WI38 (cell line): ENCODE data around the gene LRRC70.
"Not testable (repeated sequence)": the region's sequence is repeated elsewhere in the genome, so short reads cannot be mapped to it uniquely, and the experiment has no call there.

Experiments
- H3K4me3 ChIP-seq: 2 replicates; pipeline ENCODE4 v1.5.1; 2011; ENCODE audit warnings: low read depth, mild to moderate bottlenecking, control low read depth, low read length
- TF ChIP-seq, protein P1 (sequence below): IDR thresholded peaks from 2 replicates; pipeline ENCODE4 v1.5.1; 2012; ENCODE audit warnings: low read depth, mild to moderate bottlenecking, control low read depth, low read length

The LRRC70 gene

DNA sequence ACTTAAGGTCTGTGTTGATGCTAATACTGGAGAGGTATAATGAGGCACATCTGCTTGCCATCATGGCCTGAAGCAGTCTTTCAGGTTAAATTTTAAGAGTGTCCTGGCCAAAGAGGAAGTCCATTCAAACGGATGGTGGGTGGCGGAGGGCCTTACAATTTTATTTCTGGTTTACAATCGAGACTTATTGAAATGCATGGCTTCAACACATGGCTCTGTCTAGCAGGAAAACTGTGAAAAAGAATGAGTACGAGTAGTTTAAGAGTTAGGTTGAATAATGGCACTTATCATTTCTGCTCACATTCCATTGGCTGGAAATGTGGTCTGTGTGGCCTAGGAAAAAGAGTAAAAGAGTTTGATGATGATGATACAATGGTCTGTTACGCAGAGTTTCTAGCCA is 42.1 kb downstream of the LRRC70 start:
- H3K4me3 ChIP-seq: no peak overlapping the region
- TF ChIP-seq, protein P1, sequence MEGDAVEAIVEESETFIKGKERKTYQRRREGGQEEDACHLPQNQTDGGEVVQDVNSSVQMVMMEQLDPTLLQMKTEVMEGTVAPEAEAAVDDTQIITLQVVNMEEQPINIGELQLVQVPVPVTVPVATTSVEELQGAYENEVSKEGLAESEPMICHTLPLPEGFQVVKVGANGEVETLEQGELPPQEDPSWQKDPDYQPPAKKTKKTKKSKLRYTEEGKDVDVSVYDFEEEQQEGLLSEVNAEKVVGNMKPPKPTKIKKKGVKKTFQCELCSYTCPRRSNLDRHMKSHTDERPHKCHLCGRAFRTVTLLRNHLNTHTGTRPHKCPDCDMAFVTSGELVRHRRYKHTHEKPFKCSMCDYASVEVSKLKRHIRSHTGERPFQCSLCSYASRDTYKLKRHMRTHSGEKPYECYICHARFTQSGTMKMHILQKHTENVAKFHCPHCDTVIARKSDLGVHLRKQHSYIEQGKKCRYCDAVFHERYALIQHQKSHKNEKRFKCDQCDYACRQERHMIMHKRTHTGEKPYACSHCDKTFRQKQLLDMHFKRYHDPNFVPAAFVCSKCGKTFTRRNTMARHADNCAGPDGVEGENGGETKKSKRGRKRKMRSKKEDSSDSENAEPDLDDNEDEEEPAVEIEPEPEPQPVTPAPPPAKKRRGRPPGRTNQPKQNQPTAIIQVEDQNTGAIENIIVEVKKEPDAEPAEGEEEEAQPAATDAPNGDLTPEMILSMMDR: no peak

- no peak overlapping the region for H3K4me3 ChIP-seq
- TF ChIP-seq, protein P1: no peak
Observed at GRCh38 chr5:62621280-62621679, 42.7 kb downstream of the LRRC70 start.

- TF ChIP-seq, protein P1: no peak
- H3K4me3 ChIP-seq: no peak overlapping the region
Observed at GRCh38 chr5:62623271-62623670, 44.7 kb downstream of the LRRC70 start.

DNA sequence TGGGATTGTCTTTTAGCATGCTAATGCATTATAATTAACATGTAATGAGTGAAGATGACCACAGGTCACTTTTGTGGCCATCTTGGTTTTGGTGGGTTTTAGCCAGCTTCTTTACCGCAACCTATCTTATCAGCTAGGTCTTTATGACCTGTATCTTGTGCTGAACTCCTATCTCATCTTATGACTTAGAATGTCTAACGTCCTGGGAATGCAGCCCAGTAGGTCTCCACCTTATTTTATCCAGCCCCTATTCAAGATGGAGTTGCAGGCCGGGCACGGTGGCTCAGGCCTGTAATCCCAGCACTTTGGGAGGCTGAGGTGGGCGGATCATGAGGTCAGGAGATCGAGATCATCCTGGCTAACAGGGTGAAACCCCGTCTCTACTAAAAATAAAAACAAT is 45.8 kb downstream of the LRRC70 start:
- H3K4me3 ChIP-seq: not testable (repeated sequence)

- no peak overlapping the region for H3K4me3 ChIP-seq
- TF ChIP-seq, protein P1: no peak
Observed at GRCh38 chr5:62626534-62626933, 47.9 kb downstream of the LRRC70 start.

- H3K4me3 ChIP-seq: no peak overlapping the region
- TF ChIP-seq, protein P1: no peak
Observed at GRCh38 chr5:62627121-62627520, 48.5 kb downstream of the LRRC70 start.

DNA sequence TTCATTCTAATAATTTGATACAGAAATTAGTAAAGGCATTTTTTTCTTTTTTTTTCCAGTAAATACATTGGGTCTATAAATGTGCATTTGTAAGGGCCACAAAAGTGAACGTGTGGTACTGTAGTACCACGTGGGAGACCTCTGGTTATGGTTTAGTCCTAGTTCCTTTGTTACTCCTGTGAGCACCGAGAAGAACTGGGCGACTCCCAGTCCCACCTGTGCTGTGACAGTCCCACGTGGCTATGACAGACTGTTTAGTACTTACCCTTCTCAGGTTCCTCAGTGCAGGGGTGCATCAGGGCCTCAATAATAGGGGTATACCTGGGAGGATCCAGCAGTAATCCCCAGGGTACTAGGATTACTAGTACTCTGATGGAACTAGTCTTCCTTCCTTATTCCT is 49.3 kb downstream of the LRRC70 start:
- TF ChIP-seq, protein P1: no peak
- H3K4me3 ChIP-seq: no peak overlapping the region
